K562 treated with DMSO at 1 percent for 24 hours (cell line): Measurements from ENCODE around the gene TMEM72. TPM values are rescaled to one million over a fixed set of nuclear protein-coding genes. Genes with fewer than 3 reads are reported as not detected.

Experiments
- total RNA-seq: library from RNA; unstranded; fragments of 300-600 nt; gene quantifications from 2 replicates; pipeline ENCODE4 v1.2.3, GENCODE V29; 2022; ENCODE audit warnings: low read depth; ENCODE audit not compliant: insufficient read depth

The TMEM72 gene
- not detected in 2 replicates for total RNA-seq

GRCh38 chr10:44911081-44911540, at the start of gene TMEM72:
Gene TMEM72, plus strand, starts transcription at chr10:44911337. Its CDS starts 176 bp downstream, at chr10:44911513.

GRCh38 chr10:44959247-44960087, 48.3 kb downstream of the TMEM72 start, which contains the start of gene RASSF4:
Gene RASSF4, plus strand, starts transcription at chr10:44959802. Its CDS starts 10,401 bp downstream, at chr10:44970203.

GRCh38 chr10:44978570-44979280, 67.6 kb downstream of the TMEM72 start, which contains the start of gene DEPP1:
Gene DEPP1, minus strand, starts transcription at chr10:44978809. Its CDS starts 779 bp downstream, at chr10:44978030.

Other genes starting within 250 kb of the TMEM72 start
- 4.9 TPM in 2 replicates for gene RASSF4, start 48.5 kb downstream of the TMEM72 start, total RNA-seq
- gene DEPP1, start 67.5 kb downstream of the TMEM72 start, total RNA-seq = 7.9 and 10.3 TPM in 2 replicates
- 21.8 and 22.7 TPM in 2 replicates for gene ZNF22, start 89.6 kb downstream of the TMEM72 start, total RNA-seq